H1 (cell line): ENCODE data around the gene GOSR1. TPM values are rescaled to one million over a fixed set of nuclear protein-coding genes. Genes with fewer than 3 reads are reported as not detected.

ENCODE experiments used
- BCL11A ChIP-seq, 2 experiments: IDR thresholded peaks; one replicate each; pipeline ENCODE4 v1.6.1; 2011; ENCODE audit warnings: low read depth in 2 of 2, low read length in 2 of 2, mild to moderate bottlenecking in 2 of 2
- BRCA1 ChIP-seq: IDR thresholded peaks from 2 replicates; pipeline ENCODE4 v1.6.1; 2012; ENCODE audit warnings: low read depth, low read length, improper control_type of control experiment
- CBX8 ChIP-seq: fragments of 300-800, 300-1000 bp; sonication (generic); IDR thresholded peaks from 2 replicates; pipeline ENCODE4 v1.7.1; 2016; ENCODE audit warnings: low read depth, low read length, borderline replicate concordance
- CHD2 ChIP-seq: IDR thresholded peaks from 2 replicates; pipeline ENCODE4 v1.6.1; 2012; ENCODE audit warnings: low read length, improper control_type of control experiment
- EP300 ChIP-seq, 2 experiments: IDR thresholded peaks; 1 replicate in 1 of 2; 2 replicates in 1 of 2; pipeline ENCODE4 v1.6.1; 2011 to 2012; ENCODE audit warnings: low read depth in 2 of 2, low read length in 2 of 2, mild to moderate bottlenecking in 2 of 2, borderline replicate concordance in 1 of 2, inconsistent platforms in 1 of 2, moderate library complexity in 1 of 2
- FOSL1 ChIP-seq: IDR thresholded peaks from 2 replicates; pipeline ENCODE4 v1.6.1; 2011; ENCODE audit warnings: mild to moderate bottlenecking, low read depth, low read length, moderate library complexity; ENCODE audit not compliant: insufficient read depth
- GABPA ChIP-seq: IDR thresholded peaks from 2 replicates; pipeline ENCODE4 v1.6.1; 2011; ENCODE audit warnings: mild to moderate bottlenecking, low read length, moderate library complexity, borderline replicate concordance; ENCODE audit not compliant: insufficient read depth
- GTF2F1 ChIP-seq: IDR thresholded peaks from 2 replicates; pipeline ENCODE4 v1.6.1; 2012; ENCODE audit warnings: low read depth, low read length, improper control_type of control experiment, borderline replicate concordance
- JUND ChIP-seq: IDR thresholded peaks from 2 replicates; pipeline ENCODE4 v1.6.1; 2011; ENCODE audit warnings: mild to moderate bottlenecking, improper control_type of control experiment, low read length
- KDM1A ChIP-seq: fragments of 200-600, 300-600 bp; sonication (generic); IDR thresholded peaks from 2 replicates; pipeline ENCODE4 v1.7.1; 2016; ENCODE audit warnings: mild to moderate bottlenecking, low read length, borderline replicate concordance
- KDM4A ChIP-seq: IDR thresholded peaks from one replicate; pipeline ENCODE4 v1.7.1; 2012; ENCODE audit warnings: low read depth, mild to moderate bottlenecking, moderate library complexity, low read length, inconsistent platforms; ENCODE audit not compliant: severe bottlenecking
- NRF1 ChIP-seq: IDR thresholded peaks from 2 replicates; pipeline ENCODE4 v1.6.1; 2011; ENCODE audit warnings: mild to moderate bottlenecking, low read depth, low read length, improper control_type of control experiment
- PHF8 ChIP-seq: fragments of 200-600 bp; sonication (generic); conservative IDR thresholded peaks from 2 replicates; pipeline ENCODE4 v1.7.1; 2012; ENCODE audit warnings: low read depth, mild to moderate bottlenecking, inconsistent platforms, low read length, moderate library complexity
- POLR2A ChIP-seq, 2 experiments: IDR thresholded peaks; 1 replicate in 1 of 2; 2 replicates in 1 of 2; pipeline ENCODE4 v1.6.1; 2011; ENCODE audit warnings: low read depth in 2 of 2, low read length in 2 of 2, mild to moderate bottlenecking in 2 of 2; ENCODE audit errors: control extremely low read depth in 1 of 2
- RBBP5 ChIP-seq: IDR thresholded peaks from 2 replicates; pipeline ENCODE4 v1.7.1; 2012; ENCODE audit warnings: low read depth, mild to moderate bottlenecking, inconsistent platforms, low read length, moderate library complexity, borderline replicate concordance
- RXRA ChIP-seq: IDR thresholded peaks from 2 replicates; pipeline ENCODE4 v1.6.1; 2011; ENCODE audit warnings: low read depth, mild to moderate bottlenecking, low read length, moderate library complexity; ENCODE audit not compliant: insufficient read depth
- SAP30 ChIP-seq: fragments of 300-600 bp; sonication (generic); IDR thresholded peaks from 2 replicates; pipeline ENCODE4 v1.7.1; 2012; ENCODE audit warnings: low read length, moderate library complexity, mild to moderate bottlenecking, inconsistent platforms; ENCODE audit not compliant: insufficient read depth, insufficient replicate concordance
- SIN3A ChIP-seq, 2 experiments: IDR thresholded peaks in 1 of 2; conservative IDR thresholded peaks in 1 of 2; 2 replicates each; pipeline ENCODE4 v1.6.1; 2011 to 2012; ENCODE audit warnings: low read length in 2 of 2, improper control_type of control experiment in 1 of 2, low read depth in 1 of 2, mild to moderate bottlenecking in 1 of 2
- SP1 ChIP-seq: IDR thresholded peaks from 2 replicates; pipeline ENCODE4 v1.6.1; 2011; ENCODE audit warnings: low read depth, low read length
- SP2 ChIP-seq: IDR thresholded peaks from 2 replicates; pipeline ENCODE4 v1.6.1; 2012; ENCODE audit warnings: mild to moderate bottlenecking, low read length, inconsistent platforms
- TAF7 ChIP-seq: optimal IDR thresholded peaks from 2 replicates; pipeline ENCODE3; 2011; ENCODE audit warnings: low read depth, mild to moderate bottlenecking, inconsistent platforms, low read length, moderate library complexity, borderline replicate concordance
- ZNF274 ChIP-seq: IDR thresholded peaks from 2 replicates; pipeline ENCODE4 v1.7.0; 2012; ENCODE audit warnings: low read length, borderline replicate concordance; ENCODE audit errors: extremely low read depth
- polyA plus RNA-seq, 7 experiments: library from polyadenylated mRNA; depleted of rRNA in 3 of 7; stranded (reverse) in 5 of 7; unstranded in 2 of 7; fragments of >200 nt in 5 of 7; fragments of 200-250 nt in 2 of 7; gene quantifications; 1 replicate in 5 of 7; 2 replicates in 1 of 7; 4 replicates in 1 of 7; pipeline versions ENCODE4 v1.2.1 to v1.2.3, GENCODE V29; 2011 to 2013; ENCODE audit warnings: missing spikeins in 2 of 7, mixed read lengths in 2 of 7
- total RNA-seq: library from RNA; stranded (reverse); fragmentation: NEBNext Ultra II Directional; extraction: Animal tissue kit (Norgen Biotek cat#: 25700); gene quantifications from 2 replicates; pipeline ENCODE4 v1.2.1, GENCODE V29; 2021

GOSR1 gene
- total and polyA plus RNA-seq, 2 of the 8 experiments (the other 6 are each of a cell fraction or from before 2014, with no cell fraction given) = 9.2 to 43.3 TPM

DNA sequence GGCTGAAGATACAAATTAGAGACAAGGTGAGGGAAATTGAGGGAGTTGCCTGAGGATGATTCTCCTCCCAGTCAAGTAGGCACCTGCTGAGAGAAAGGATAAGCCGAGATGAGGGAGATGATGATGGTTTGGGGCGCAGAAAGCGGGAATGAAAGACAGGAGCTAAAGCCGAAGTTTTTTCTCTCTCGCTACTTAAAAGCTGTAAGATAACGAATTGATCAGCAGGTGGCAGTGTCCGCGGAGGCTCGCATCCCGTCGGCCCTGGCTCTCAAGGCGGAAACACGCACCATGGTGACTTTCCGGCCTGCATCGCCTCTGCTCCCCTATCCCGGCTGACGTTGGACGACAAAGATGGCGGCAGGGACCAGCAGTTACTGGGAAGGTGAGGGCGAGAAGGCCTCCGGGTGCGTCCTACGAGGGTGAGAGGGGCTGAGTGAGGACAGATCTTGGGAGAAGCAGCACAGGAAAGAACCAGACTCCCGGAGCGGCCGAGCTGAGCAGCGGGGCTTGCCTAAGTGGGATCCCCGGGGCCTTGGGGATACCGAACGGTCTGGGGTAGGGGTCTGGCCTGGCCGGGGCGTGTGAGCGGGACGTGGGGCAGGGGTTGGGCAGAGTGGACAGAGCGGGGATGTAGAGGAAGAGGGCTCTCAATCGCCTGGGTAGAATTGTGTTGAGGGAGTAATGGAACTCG is at the start of gene GOSR1 (continued):
- peak; percentile 50 for TF ChIP-seq SAP30
- TF ChIP-seq JUND = no peak
- TF ChIP-seq SIN3A (conservative IDR thresholded peaks at IDR 0.05 in 1 of 2, IDR thresholded peaks at IDR 0.05 in 1 of 2; ENCODE audit: low read depth in 1 of 2, low read length in 2 of 2) = peak in 1 of 2 experiments; percentile 45; a peak in 2 of 4 replicates
- peak; percentile 92 for TF ChIP-seq TAF7
- TF ChIP-seq EP300 (IDR thresholded peaks at IDR 0.05; ENCODE audit: borderline replicate concordance in 1 of 2, low read depth in 2 of 2, low read length in 2 of 2) = no peak
- peak; percentile 86 for TF ChIP-seq RBBP5
- TF ChIP-seq SP1 = peak; percentile 35; the same call in 1 of the 2 replicates
- TF ChIP-seq PHF8 = peak; percentile 88
- TF ChIP-seq KDM1A = 0 out of 2 replicates have a peak, but pooled peaks have one; percentile 40
- TF ChIP-seq GTF2F1 = no peak
- no peak for TF ChIP-seq CBX8
- TF ChIP-seq CHD2 = no peak
- TF ChIP-seq BRCA1 = no peak
- TF ChIP-seq KDM4A = peak; percentile 66
- no peak for TF ChIP-seq FOSL1
- peak; percentile 91 to 97 for TF ChIP-seq POLR2A (IDR thresholded peaks at IDR 0.05; ENCODE audit: control extremely low read depth in 1 of 2, low read depth in 2 of 2, low read length in 2 of 2)
- no peak for TF ChIP-seq BCL11A (IDR thresholded peaks at IDR 0.05; ENCODE audit: low read depth in 2 of 2, low read length in 2 of 2)
- TF ChIP-seq RXRA = no peak
- TF ChIP-seq NRF1 = no peak
- TF ChIP-seq ZNF274 = no peak
- TF ChIP-seq GABPA = peak; percentile 77; the same call in 1 of the 2 replicates
- TF ChIP-seq SP2 = peak; percentile 30; the same call in 1 of the 2 replicates
